HCT116 (cell line): ENCODE results near the gene SMIM10L1. TPM values are rescaled to one million over a fixed set of nuclear protein-coding genes. Genes with fewer than 3 reads are reported as not detected.

Experiments
- ATAC-seq: fragments of 200-7000 bp; cut with Tn5 transposase; 2 replicates; pipeline ENCODE4 v1.9.1; 2020; ENCODE audit warnings: mild to moderate bottlenecking, moderate library complexity
- BruUV-seq: library from RNA; stranded (reverse); fragments of 400-500 nt; replicated peaks from 2 replicates; lab custom pipeline; 2021; lab: Mats Ljungman, UMichigan
- CTCF ChIA-PET: fragments of 300-600 bp; sonication (Branson Sonifier 250); formaldehyde crosslinking; loops from one replicate; lab custom pipeline; 2021; ENCODE audit warnings: antibody characterized with exemption; lab: Charles Lee
- POLR2A ChIA-PET: fragments of 300-600, 350-600 bp; sonication (Branson Sonifier 250); formaldehyde crosslinking; loops from one replicate; lab custom pipeline; 2021; ENCODE audit warnings: antibody characterized with exemption; lab: Charles Lee
- RAD21 ChIA-PET, 2 experiments: fragments of 300-600 bp; sonication (Branson Sonifier 250); formaldehyde crosslinking; loops; one replicate each; lab custom pipeline; 2023; ENCODE audit warnings: low total read pairs in 2 of 2; ENCODE audit not compliant: uncharacterized antibody in 2 of 2, unreplicated experiment in 2 of 2, low non-redundant PET in 1 of 2; lab: Charles Lee
- DNase-seq: peaks from one replicate; pipeline ENCODE4 v3.0.0-alpha.2; 2010; ENCODE audit warnings: low read depth, low spot score
- H2AFZ ChIP-seq: fragments of 200-600 bp; shearing (Covaris generic), sonication (generic); 2 replicates; pipeline ENCODE4 v1.6.1; 2017; ENCODE audit warnings: low read depth, mixed run types, mixed read lengths, antibody characterized with exemption, low read length; ENCODE audit not compliant: poor library complexity, severe bottlenecking
- H3K27ac ChIP-seq: 2 replicates; pipeline ENCODE4 v1.5.1; 2012; ENCODE audit warnings: low read depth, low read length
- H3K27me3 ChIP-seq: fragments of 200-600 bp; sonication (generic); 2 replicates; pipeline ENCODE4 v1.6.1; 2016; ENCODE audit warnings: mixed run types, low read length, mixed read lengths; ENCODE audit not compliant: insufficient read depth
- H3K36me3 ChIP-seq, 2 experiments: fragments of 200-500 bp in 1 of 2; fragments of 200-600 bp in 1 of 2; sonication (Bioruptor generic) in 1 of 2; sonication (generic) in 1 of 2; 2 replicates each; pipeline versions ENCODE4 v1.5.1 to v1.6.1; 2014 to 2016; ENCODE audit warnings: low read length in 2 of 2, inconsistent platforms in 1 of 2, mixed read lengths in 1 of 2, mixed run types in 1 of 2; ENCODE audit not compliant: insufficient read depth in 2 of 2, control insufficient read depth in 1 of 2
- H3K4me1 ChIP-seq, 2 experiments: fragments of 200-600 bp in 1 of 2; sonication (generic) in 1 of 2; 2 replicates each; pipeline versions ENCODE4 v1.5.1 to v1.6.1; 2012 to 2017; ENCODE audit warnings: low read length in 2 of 2, inconsistent platforms in 1 of 2, mild to moderate bottlenecking in 1 of 2, mixed read lengths in 1 of 2, mixed run types in 1 of 2, moderate library complexity in 1 of 2; ENCODE audit not compliant: insufficient read depth in 2 of 2, control insufficient read depth in 1 of 2
- H3K4me2 ChIP-seq: fragments of 200-600 bp; sonication (generic); 2 replicates; pipeline ENCODE4 v1.6.1; 2017; ENCODE audit warnings: mixed run types, low read length, mixed read lengths
- H3K4me3 ChIP-seq, 2 experiments: fragments of 200-600 bp in 1 of 2; sonication (generic) in 1 of 2; replicated peaks in 1 of 2; 2 replicates each; pipeline ENCODE4 v1.5.1; 2011 to 2016; ENCODE audit warnings: low read length in 2 of 2, control low read depth in 1 of 2, low read depth in 1 of 2, mild to moderate bottlenecking in 1 of 2, mixed read lengths in 1 of 2, mixed run types in 1 of 2
- H3K79me2 ChIP-seq: fragments of 200-600 bp; sonication (generic); 2 replicates; pipeline ENCODE4 v1.6.1; 2017; ENCODE audit warnings: mild to moderate bottlenecking, mixed run types, low read length, moderate library complexity, mixed read lengths; ENCODE audit not compliant: insufficient read depth
- H3K9ac ChIP-seq: fragments of 200-600 bp; sonication (generic); 2 replicates; pipeline ENCODE4 v1.6.1; 2016; ENCODE audit warnings: low read length, mixed read lengths
- H3K9me2 ChIP-seq: fragments of 200-600 bp; sonication (generic), shearing (Covaris generic); 2 replicates; pipeline ENCODE4 v1.6.1; 2017; ENCODE audit warnings: mixed run types, mild to moderate bottlenecking, moderate library complexity; ENCODE audit not compliant: insufficient read depth
- H3K9me3 ChIP-seq, 2 experiments: fragments of 200-500 bp in 1 of 2; fragments of 200-600 bp in 1 of 2; sonication (Bioruptor generic) in 1 of 2; sonication (generic) in 1 of 2; 2 replicates each; pipeline ENCODE4 v1.6.1; 2014 to 2017; ENCODE audit warnings: low read length in 2 of 2, mixed read lengths in 2 of 2, inconsistent platforms in 1 of 2, low read depth in 1 of 2, mild to moderate bottlenecking in 1 of 2, mixed run types in 1 of 2, moderate library complexity in 1 of 2; ENCODE audit not compliant: control insufficient read depth in 1 of 2, insufficient read depth in 1 of 2
- H4K20me1 ChIP-seq: fragments of 200-600 bp; sonication (generic), shearing (Covaris generic); 2 replicates; pipeline ENCODE4 v1.6.1; 2017; ENCODE audit warnings: mixed run types, mild to moderate bottlenecking, moderate library complexity; ENCODE audit not compliant: insufficient read depth
- CBX3 ChIP-seq: IDR thresholded peaks from 2 replicates; pipeline ENCODE4 v1.6.1; 2012; ENCODE audit warnings: low read depth
- EGR1 ChIP-seq: IDR thresholded peaks from 2 replicates; pipeline ENCODE4 v1.6.1; 2012; ENCODE audit warnings: low read depth
- EZH2 ChIP-seq: fragments of 200-600 bp; sonication (generic); IDR thresholded peaks from 2 replicates; pipeline ENCODE4 v1.6.1; 2017; ENCODE audit warnings: antibody characterized with exemption, mixed run types
- POLR2A ChIP-seq: IDR thresholded peaks from 2 replicates; pipeline ENCODE4 v1.7.0; 2011; ENCODE audit warnings: borderline replicate concordance; ENCODE audit not compliant: insufficient read depth, insufficient read length; ENCODE audit errors: extremely low read depth
- SRF ChIP-seq: IDR thresholded peaks from 2 replicates; pipeline ENCODE4 v1.6.1; 2012; ENCODE audit warnings: low read depth
- TCF7L2 ChIP-seq: IDR thresholded peaks from 2 replicates; pipeline ENCODE4 v1.7.0; 2011; ENCODE audit warnings: borderline replicate concordance, inconsistent platforms; ENCODE audit not compliant: insufficient read depth, insufficient read length; ENCODE audit errors: extremely low read depth
- intact Hi-C: fragments of 100-400 bp; cut with micrococcal nuclease; formaldehyde crosslinking; loops from 2 replicates; pipeline ENCODE4 v1.10.0; 2022
- total RNA-seq: library from RNA; stranded (reverse); gene quantifications from one replicate; pipeline ENCODE4 v1.2.1, GENCODE V29; 2021; ENCODE audit not compliant: unreplicated experiment
- TF ChIP-seq, protein P1 (sequence below): IDR thresholded peaks from 2 replicates; pipeline ENCODE4 v1.6.1; 2012; ENCODE audit warnings: low read depth

Gene SMIM10L1
- total RNA-seq, 1 experiment from 2014 or later: 6.4 TPM

DNA sequence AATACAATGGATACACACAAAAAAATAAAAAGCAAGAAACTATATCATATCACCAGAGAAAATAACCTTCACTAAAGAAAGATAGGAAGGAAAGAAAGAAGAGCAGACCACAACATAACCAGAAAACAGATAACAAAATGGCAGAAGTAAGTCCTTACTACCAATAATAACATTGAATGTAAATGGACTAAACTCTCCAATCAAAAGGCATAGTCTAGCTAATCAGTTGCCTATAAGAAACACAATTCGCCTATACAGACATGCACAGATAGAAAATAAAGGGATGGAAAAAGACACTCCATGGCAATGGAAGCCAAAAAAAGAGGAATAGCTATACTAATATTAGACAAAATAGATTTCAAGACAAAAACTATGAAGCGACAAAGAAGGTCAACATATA is 27.6 kb upstream of the SMIM10L1 start (continued):
- TF ChIP-seq, protein P1, sequence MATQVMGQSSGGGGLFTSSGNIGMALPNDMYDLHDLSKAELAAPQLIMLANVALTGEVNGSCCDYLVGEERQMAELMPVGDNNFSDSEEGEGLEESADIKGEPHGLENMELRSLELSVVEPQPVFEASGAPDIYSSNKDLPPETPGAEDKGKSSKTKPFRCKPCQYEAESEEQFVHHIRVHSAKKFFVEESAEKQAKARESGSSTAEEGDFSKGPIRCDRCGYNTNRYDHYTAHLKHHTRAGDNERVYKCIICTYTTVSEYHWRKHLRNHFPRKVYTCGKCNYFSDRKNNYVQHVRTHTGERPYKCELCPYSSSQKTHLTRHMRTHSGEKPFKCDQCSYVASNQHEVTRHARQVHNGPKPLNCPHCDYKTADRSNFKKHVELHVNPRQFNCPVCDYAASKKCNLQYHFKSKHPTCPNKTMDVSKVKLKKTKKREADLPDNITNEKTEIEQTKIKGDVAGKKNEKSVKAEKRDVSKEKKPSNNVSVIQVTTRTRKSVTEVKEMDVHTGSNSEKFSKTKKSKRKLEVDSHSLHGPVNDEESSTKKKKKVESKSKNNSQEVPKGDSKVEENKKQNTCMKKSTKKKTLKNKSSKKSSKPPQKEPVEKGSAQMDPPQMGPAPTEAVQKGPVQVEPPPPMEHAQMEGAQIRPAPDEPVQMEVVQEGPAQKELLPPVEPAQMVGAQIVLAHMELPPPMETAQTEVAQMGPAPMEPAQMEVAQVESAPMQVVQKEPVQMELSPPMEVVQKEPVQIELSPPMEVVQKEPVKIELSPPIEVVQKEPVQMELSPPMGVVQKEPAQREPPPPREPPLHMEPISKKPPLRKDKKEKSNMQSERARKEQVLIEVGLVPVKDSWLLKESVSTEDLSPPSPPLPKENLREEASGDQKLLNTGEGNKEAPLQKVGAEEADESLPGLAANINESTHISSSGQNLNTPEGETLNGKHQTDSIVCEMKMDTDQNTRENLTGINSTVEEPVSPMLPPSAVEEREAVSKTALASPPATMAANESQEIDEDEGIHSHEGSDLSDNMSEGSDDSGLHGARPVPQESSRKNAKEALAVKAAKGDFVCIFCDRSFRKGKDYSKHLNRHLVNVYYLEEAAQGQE: no peak

DNA sequence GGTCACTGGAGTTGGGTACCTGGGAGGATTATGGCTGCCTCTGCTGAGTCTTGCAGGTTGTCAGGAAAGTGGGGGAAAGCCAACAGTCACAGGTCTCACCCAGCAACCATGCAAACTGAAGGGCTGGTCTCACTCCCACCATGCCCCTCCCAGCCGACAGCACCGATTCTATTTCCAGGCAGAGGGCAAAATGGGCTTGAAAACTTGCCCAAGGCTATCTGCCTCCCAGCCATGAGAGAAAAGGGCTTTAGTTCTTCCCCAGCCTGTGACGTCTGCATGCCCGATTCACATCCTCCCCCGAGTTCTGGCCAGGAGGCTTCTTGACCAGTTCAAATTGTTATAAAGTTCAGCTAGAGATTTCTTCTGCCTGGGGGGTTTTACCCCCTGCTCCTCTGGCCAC is 26.7 kb upstream of the SMIM10L1 start:
- Histone ChIP-seq H3K36me3 (no peaks in the 10 kb centered on the region; a peak in 1 of 4 replicates), H3K79me2 (peaks cover 73% of the 10 kb centered on the region), H3K4me3 (no peak overlapping the region), H4K20me1 (peaks cover 15% of the 10 kb centered on the region; the same call in 1 of the 2 replicates), H3K4me1 (no peaks in the 10 kb centered on the region), H2AFZ (no peak overlapping the region), H3K4me2 (no peak overlapping the region), H3K9me2 (no peaks in the 10 kb centered on the region), H3K9ac (no peak overlapping the region), H3K27me3 (no peaks in the 10 kb centered on the region), H3K27ac (no peak overlapping the region), H3K9me3 (no peaks in the 10 kb centered on the region)
- ChIA-PET POLR2A (no interaction called here), RAD21 (no interaction called here), CTCF (no interaction called here)
- ATAC-seq: no peak
- intact Hi-C loops: no loop called here
- no TSS peak for BruUV-seq
- TF ChIP-seq TCF7L2 (no peak), EGR1 (no peak), POLR2A (no peak), EZH2 (no peak), CBX3 (no peak), SRF (no peak)
- DNase-seq: no peak
